GM19328 (cell line): Measurements from ENCODE around the gene ARMH3.
A peak's percentile ranks its signal among the peaks of the same experiment; 100 is the strongest.

Experiments used
- ATAC-seq: cut with Tn5 transposase; IDR thresholded peaks from one replicate; pipeline ENCODE4 v1.9.1; 2021; ENCODE audit warnings: mild to moderate bottlenecking, moderate library complexity; ENCODE audit not compliant: unreplicated experiment

ARMH3 gene

DNA sequence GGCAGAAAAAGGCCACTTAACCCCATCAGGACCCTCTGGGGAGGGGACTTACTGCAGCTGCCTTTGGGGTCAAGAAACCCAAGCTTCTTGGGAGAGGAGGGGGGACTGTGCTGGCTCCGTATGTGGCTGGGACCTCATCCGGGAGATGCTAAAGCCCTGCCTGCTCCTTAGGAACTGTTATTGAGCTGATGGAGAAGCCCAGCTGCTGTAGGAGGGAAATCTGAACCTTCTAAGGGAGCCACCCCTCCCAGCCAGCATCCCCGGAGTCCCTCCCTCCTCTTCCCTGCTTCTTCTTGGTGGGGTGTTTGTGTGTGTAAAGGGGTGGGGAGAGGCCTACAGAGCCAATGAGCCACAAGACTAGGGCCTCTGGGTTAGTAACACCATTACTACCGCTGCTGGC is 220.6 kb downstream of the ARMH3 start:
- ATAC-seq: no peak

DNA sequence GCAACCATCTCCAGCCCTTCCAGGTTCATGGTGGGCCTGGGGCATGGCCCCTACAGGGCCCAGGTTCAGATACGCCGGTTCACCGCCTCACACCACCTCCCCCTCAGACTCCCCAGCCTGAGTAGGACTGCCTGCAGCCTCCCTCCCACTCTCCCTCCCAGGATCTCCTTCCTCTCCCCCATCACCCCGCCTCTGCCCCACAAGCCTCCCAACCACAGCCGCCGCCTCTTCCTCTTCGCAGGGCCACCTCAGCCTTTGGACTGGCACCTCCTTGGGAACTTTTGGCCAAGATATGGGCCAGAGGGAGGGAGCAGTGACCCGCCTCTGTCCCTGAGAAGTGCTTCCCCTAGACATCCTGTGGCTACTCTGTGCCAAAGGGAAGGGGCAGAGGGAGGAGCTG is 221.6 kb downstream of the ARMH3 start:
- ATAC-seq: no peak

DNA sequence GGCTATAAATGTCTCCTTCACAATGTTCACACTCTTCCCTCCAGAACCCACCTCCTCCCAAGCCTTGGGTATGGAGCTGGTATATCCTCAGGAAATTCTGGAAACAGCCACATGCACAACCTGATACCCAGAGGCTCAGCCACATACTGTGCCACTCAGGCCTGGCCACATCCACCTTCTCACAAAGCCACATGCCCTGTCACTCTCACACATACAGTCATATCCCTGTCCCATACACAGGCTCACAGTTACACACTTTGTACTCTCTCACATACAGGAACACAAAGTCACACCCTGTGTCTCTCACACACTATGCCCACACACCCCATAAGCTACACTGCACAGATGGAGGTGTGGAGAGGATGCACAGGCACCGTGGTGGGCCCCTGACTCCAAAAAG is 222.5 kb downstream of the ARMH3 start:
- ATAC-seq: no peak

DNA sequence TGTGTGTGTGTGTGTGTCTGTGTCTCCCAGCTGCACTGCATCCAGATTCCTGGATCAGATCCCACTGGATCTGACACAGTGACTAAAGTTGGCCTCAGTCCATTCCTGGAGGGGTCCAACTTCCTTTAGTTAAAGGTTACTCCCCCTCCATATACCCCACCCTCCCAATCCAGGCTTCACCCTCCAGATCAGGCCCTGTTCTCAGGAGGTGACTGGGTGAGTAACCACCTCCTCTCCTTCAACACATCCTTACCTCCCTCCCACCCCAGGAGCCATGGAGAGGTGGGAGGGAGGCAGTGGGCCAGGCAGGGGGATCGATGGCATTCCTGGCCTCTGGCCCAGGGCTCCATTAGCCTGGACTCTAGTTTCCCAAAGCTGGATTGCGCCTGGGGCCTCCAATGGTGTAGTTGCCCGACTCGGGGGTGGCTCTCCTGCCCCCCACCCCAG is 223.6 kb downstream of the ARMH3 start:
- no peak for ATAC-seq

DNA sequence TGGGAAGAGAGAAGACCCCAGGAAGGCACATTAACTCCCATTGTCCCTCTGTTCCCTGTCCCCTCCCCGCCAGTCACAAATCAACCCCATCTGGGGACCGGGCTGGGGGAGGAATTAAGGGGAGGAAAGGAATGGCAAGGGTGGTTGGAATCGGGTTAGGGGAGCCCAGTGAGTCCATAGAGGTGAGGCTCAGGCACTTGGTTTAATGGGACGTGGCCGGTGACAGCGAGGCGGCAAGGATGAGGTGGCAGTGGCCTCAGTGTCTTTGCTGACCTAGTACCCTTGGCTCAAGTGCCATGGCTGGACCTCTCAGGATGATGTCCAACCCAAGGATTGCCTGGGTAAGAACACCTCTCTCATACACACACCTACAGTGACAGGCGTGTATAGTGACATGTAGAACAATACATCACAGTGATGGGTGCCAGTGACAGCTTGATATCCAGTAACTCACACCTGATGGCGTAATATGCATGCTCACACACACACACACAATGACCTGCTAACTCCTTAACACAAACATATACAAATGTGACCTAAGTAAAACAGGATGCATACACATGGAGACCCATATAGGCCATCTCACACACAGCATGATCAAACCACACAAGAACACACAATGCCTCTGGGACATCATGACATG is 224.7 kb downstream of the ARMH3 start:
- ATAC-seq: no peak

DNA sequence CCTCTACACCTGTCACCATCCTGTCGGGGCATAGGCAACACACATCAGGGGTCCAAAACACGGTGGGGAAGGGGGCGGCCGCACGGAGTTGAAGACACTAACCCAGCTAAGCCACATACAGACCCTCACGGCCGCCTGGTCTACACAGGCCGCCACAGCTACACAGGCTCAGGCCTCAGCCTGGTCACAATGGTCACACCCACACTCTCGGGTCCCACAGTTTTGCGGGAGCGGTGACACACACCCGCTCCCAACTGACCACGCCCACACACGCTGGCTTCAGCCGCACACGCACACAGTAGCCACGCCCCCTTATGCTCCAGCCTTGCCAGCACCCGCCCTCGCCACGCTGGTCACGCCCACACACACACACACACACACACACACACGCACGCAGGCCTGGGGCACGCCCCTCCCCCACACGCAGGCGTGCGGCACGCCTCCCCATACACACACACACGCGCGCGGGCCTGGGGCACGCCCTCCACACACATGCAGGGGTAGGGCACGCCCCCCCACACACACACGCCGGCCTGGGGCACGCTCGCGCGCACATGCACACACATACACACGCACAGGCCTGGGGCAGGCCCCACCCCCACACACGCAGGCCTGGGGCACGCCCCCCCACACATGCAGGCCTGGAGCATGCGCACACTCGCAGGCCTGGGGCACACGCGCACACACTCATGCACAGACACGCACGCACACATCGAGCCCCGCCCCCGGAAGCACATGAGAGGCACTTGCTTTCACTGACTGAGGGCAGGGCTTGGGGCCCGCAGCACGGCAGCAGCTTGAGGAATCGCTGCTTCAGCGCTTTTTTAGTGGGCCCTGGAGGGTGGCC is 225.4 kb downstream of the ARMH3 start:
- peak; percentile 56 for ATAC-seq

DNA sequence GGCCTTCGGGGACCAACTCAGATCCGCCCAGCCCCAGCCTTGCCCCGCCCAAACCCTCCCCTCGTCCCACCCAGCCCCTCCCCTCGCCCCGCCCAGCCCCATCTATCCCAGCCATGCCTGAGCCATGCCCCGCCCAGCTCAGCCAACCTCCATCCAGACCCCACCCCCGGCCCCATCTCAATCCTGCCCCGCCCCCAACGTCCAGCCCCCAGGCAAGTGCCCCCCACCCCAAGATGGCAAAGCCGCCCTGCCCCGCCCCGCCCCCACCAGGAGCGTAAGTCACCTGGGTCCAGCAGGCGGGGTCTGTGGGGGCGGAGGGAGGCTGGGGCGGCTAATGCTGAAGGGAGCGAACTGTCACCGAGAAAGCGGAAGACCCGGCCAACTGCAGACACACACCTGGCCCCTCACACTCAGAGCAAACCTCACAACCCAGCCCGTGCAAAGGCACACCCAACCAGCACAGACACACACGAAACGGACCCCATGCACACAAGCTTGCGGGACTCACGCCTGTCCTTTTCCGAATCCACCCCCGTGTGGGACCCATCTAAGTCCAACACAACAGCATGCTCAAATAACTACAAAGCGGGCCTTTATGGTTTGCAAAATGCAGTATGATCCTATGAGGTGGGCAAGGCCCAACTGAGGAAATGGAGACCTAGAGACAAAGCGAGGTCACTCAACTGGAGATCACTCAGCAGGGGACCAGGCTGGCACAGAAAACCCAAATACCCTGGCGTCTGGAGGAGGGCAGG is 226.2 kb downstream of the ARMH3 start:
- ATAC-seq: no peak

DNA sequence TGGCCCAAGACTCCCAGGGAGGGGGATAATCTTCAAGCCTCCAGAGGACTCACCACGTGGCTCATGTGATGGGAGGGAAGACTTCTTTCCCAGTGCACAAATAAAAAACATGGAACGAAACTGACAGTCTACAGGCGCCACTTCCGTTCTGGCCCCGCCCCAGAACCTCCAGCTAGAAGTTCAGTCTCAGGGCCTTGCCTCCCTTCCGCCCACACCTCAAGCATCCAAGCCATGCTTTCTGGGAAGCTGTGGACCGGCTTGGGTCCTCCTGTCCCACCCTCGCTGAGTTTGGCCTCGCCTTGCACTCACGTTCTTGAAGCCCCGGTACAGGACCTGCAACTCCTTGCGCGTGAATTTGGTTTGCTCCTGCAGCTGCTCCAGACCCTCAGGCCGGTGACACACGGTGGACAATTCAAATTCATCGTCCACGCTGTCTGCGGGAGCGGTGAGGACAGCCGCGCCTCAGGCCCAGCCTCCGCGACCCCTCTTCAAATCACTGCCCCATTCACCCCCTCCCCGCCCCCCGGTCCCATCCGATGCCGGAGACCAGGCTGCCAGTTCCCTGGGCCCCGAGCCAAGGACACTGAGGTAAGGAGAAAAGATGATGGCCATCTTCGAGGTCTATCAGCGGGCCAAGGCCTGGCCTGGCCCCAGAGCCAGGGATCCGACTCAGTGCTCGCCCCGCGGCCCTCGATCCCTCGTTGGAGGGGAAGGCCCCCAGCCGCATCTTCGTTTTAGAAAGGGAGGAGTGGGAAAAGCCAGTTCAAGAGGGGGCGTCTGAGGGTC is 227.0 kb downstream of the ARMH3 start:
- ATAC-seq: no peak

DNA sequence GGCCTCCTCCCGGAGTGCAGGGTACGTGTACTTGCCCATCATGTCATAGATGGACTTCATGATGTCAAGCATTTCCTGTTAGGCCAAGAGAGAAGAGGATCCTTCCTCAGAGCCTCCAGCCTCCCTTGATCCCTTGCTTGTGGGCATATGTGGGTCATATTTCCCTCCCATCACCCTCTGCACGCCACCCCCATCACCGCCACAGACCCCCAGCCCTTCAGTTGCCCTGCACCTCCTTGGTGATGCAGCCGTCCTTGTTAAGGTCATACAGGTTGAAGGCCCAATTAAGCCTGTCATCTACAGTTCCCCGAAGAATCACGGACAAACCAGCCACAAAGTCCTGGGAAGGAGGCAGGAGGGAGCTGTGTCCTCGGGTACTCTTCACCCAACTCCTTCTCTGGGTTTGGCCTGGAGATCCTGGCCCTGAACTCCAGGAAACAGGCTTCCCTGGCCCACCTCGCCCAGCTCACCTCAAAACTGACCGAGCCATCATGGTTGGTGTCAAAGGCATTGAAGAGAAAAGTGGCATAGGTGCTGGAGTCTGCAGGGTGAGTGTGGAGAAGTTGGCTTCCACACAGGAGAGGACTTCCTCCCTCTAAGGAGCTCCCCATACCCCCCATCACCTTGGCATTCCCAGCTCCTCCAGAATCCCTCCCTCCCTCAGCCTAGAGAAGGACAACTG is 227.9 kb downstream of the ARMH3 start:
- no peak for ATAC-seq

DNA sequence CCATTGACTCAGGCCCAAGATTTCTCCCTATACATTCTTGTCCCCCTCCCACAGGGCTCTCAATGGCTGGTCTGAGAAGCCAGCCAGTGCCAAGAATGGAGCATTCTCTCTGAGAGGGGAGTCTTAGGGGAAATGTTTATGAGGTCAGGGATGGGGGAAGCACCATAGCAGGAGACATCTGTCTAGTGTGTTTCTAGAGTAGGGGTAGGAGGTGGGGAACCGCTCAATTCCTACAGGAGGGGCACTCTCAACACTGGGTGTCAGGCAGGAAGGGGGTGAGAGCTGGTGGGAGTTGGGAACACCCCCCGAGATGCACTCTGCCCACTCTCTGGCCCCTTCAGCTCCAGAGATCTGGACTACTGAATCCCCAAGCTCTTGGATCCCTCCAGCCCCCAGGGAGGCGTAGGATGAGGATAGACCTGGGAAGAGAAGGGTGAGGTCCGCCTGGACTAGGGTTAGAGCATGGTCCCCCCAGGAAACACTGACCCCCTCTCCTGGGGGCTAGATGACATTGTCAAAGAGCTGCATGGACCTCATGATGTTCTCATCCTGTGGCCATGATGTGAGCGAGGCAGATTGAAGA is 229.0 kb downstream of the ARMH3 start:
- no peak for ATAC-seq

DNA sequence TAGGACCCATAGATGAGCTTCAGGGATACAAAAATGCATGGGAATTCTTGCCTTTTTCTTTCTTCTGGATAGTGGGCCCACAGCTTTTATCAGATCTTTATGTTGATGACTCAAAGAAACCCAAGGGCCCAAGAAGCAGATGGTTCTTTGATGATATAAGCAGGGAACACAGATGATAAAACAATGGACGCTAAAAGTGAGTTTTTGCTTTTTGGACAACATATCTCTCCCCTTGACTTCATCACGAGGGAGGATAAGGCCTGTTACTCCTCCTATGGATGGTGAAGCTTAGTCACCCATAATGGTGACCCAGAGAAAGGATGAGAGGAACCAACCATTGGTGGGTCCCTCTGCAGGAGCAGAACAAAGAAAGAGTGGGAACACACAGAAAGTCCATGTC is 231.2 kb downstream of the ARMH3 start:
- ATAC-seq: no peak

DNA sequence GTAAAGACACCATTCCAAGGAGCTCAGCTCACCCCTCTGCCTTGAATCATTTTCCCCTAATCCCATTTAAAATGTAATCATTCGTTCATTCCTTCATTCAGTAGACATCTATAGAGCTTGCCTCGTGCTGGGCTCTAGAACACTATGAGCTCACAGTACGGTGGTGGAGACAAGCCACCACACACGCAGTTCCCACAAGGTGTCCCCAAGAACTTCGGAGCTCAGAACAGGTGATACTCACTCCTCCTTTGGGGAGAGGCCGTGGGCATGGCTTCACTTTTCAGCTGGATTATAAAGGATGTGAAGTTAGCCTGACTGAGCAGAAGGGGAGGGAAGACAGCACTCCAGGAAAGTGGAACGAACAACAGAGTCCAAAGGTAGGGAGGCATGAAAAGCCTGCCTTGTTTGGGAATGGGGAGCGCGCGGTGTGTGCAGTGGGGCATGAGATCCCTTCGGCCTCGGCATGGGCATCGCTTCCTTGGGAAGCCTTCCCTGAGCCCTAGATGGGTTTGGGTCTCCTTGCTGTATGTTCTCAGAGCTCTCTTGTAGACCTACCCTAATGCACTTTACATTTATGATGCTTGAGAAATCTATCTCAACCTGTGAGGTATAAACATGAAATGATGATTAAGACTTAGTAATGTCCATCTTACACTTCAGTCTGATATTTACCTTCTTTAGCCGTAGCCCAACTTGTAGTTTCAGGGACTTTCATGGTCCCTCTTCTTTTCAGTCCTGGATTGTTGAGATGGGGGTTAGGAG is 236.9 kb downstream of the ARMH3 start:
- peak; percentile 17 for ATAC-seq

DNA sequence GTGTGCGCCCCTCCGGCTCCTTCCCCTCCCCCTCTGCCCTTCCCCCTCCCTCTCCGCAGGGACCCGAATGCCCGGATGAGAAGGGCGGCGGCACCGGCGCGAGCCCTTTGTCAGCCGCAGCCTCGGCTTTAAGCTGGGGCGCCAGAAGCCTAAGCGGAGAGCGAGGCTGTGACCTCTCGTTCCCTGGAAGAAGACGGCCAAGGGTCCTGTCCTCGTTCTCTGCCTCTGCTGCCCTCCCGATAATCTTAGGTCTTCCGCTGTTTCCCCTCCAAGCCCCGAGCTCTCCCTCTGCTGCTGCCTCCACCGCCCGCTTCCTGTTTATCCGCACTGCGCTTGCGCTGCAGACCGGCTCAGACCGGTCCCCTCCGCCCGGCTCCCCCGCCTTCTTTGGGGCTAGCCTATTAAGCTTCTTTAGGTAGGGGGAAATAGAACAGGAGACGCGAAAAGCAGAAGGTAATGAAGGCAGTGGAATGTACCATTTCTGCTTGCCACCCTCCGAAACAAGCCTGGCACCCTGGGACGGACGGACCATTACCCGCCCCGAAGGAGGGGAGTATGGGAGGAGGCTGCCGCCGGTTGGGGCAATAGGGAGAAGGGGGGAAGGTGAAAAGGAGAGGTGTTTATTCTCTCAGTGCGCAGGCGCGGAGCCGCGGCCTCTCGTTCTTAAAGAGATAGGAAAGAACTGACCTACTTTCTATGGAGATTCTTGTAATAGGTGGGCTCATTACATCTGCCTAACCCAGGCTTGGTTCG is 237.7 kb downstream of the ARMH3 start, which contains the start of gene OGA:
OGA (minus strand) TSS at position 326 of the 753 bp plus-strand sequence. CDS start 422 bp downstream, outside the sequence.
- ATAC-seq: peak; percentile 84

DNA sequence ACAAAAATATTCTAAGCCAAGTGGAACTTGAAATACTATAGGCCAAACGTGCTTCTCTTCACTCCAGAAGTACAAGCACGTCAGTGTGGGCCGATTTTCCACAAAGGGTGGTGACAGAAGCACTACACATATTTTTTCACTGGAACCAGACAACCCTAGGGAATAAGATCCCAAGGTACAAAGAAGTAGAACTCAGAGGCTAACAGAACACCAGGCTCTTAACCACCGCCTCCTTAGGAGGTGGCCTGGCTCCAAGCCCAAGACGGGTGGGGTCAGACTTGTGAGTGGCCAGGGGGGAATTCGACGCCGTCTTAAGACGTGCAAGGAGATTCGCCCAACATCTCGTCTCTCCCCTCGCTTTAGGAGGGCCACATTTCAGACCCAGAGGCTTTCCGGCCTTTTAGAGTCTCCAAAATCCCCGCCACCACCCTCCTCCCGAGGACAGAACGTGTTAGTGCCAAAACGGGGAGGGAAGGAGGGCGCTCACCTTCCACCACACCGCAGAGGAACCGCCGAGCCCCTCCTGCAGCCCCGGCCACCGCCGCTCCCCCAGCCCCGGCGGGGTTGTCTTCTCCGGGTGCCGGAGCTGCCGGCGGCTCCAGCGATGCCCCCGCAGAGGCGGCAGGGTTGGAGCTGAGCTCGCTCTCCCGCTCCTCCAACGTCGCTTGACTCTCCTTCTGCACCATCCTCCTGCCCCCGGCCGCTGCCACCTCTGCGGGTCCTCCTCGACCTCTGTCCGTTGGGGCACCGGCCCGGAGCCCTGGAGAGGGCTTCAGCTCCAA is 238.4 kb downstream of the ARMH3 start:
- ATAC-seq: no peak

DNA sequence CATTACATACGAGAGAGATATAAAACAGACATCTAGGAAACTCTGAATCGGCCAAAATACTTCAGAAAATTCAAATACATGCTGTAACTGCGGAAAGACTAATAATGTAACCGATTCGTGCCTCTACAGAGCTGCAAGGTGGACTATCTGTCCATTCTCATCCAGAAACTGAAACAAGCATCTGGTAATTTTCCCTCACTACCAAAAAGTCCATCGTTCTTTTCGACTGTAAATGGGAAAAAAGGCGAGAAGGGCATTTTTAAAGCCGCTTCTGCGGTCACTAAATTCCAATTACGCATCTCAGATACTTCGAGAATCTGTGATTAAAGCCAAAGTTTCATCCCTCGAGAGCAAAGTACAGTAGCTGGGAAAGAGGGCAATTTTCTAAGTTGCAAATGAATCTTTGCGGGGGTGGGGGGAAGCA is 239.0 kb downstream of the ARMH3 start:
- no peak for ATAC-seq

DNA sequence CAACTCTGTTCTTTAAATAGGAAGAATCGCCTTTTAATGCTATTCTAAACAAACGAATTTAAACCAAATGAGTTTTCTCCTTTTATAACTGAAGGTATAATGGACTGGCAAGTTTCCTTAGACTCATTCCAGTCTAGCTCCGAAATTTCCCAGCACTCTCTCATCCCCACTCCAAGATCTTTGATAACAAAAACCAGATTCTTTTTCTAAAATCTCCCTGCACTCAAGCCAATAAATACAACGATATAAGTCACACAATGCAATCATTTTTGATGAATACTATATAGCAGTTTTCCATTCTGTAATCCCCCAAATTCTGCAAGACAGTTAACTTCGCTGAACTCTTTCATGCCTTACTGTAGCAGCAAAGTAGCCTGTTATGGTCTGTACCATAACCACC is 239.6 kb downstream of the ARMH3 start:
- ATAC-seq: no peak

DNA sequence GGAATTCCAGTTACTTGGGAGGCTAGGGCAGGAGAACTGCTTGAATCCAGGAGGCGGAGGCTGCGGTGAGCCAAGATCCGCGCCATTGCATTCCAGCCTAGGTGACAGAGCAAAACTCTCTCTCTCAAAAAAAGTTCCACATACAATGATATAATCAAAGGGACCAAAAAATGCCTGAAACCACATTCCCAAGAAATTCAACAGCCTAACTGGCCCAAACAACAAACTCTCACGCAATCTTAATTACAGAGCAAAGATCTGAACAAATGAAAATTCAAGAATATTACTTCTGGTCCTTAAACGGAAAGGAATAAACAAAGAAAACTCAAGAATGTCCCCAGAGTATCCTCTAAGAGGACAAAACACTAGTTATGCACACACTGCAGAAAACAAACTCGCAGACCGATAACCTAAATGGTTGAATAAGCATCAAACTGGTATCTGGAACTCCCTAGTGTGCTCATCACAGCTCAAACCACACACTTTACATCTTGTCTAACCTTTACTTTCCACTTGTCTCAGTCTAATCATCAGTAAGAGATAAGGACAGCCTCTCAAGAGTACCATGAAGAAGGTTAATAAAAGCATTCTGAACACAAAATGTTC is 241.4 kb downstream of the ARMH3 start:
- ATAC-seq: peak; percentile 40
